A673 (cell line): ENCODE results near the gene C19orf67. TPM values are rescaled to one million over a fixed set of nuclear protein-coding genes. Genes with fewer than 3 reads are reported as not detected.
A peak's percentile ranks its signal among the peaks of the same experiment; 100 is the strongest.

Experiments used
- BruUV-seq: library from RNA; stranded (reverse); fragments of 400-500 nt; replicated peaks from 2 replicates; lab custom pipeline; 2021; lab: Mats Ljungman, UMichigan
- CTCF ChIA-PET: fragments of 300-600 bp; sonication (Branson Sonifier 250); formaldehyde crosslinking; loops from one replicate; lab custom pipeline; 2022; ENCODE audit warnings: antibody characterized with exemption; lab: Charles Lee
- POLR2A ChIA-PET: fragments of 300-600 bp; sonication (Branson Sonifier 250); formaldehyde crosslinking; loops from one replicate; lab custom pipeline; 2022; ENCODE audit warnings: antibody characterized with exemption; ENCODE audit not compliant: low non-redundant PET; lab: Charles Lee
- DNase-seq: peaks from one replicate; pipeline ENCODE4 v3.0.0-alpha.2; 2015; ENCODE audit warnings: low spot score
- H3K27ac ChIP-seq: fragments of 200-600 bp; sonication (generic); 2 replicates; pipeline ENCODE4 v1.5.1; 2016; ENCODE audit warnings: mixed run types, low read depth, mild to moderate bottlenecking, mixed read lengths, antibody characterized with exemption, low read length; ENCODE audit not compliant: poor library complexity, severe bottlenecking
- H3K27me3 ChIP-seq: fragments of 200-600 bp; sonication (generic); replicated peaks from 2 replicates; pipeline ENCODE4 v1.6.1; 2017; ENCODE audit warnings: mixed run types, low read depth, mild to moderate bottlenecking, mixed read lengths, antibody characterized with exemption, low read length; ENCODE audit not compliant: insufficient read depth, poor library complexity
- H3K36me3 ChIP-seq: fragments of 200-600 bp; sonication (generic); 2 replicates; pipeline ENCODE4 v1.6.1; 2016; ENCODE audit warnings: mixed run types, mild to moderate bottlenecking, mixed read lengths, antibody characterized with exemption, low read length; ENCODE audit not compliant: insufficient read depth, poor library complexity, severe bottlenecking
- H3K4me1 ChIP-seq: fragments of 200-600 bp; sonication (generic); 2 replicates; pipeline ENCODE4 v1.6.1; 2017; ENCODE audit warnings: mixed run types, mild to moderate bottlenecking, mixed read lengths, antibody characterized with exemption, low read length; ENCODE audit not compliant: insufficient read depth, poor library complexity, severe bottlenecking
- H3K4me3 ChIP-seq: fragments of 200-600 bp; sonication (generic); 2 replicates; pipeline ENCODE4 v1.5.1; 2016; ENCODE audit warnings: low read depth, mixed run types, mild to moderate bottlenecking, mixed read lengths, low read length; ENCODE audit not compliant: poor library complexity, severe bottlenecking
- H3K9me3 ChIP-seq: fragments of 200-600 bp; sonication (generic); 2 replicates; pipeline ENCODE4 v1.6.1; 2016; ENCODE audit warnings: mixed run types, low read depth, mild to moderate bottlenecking, mixed read lengths, antibody characterized with exemption, low read length; ENCODE audit not compliant: poor library complexity, severe bottlenecking
- EZH2 ChIP-seq: fragments of 200-600 bp; sonication (generic); IDR thresholded peaks from 2 replicates; pipeline ENCODE4 v1.6.1; 2017; ENCODE audit warnings: borderline replicate concordance, low read depth, mild to moderate bottlenecking, mixed read lengths, antibody characterized with exemption, low read length; ENCODE audit not compliant: poor library complexity, severe bottlenecking
- intact Hi-C: fragments of 100-400 bp; cut with micrococcal nuclease; formaldehyde crosslinking; loops from one replicate; pipeline ENCODE4 v1.10.0; 2022; ENCODE audit not compliant: unreplicated experiment
- total RNA-seq: library from RNA; stranded (reverse); gene quantifications from 2 replicates; pipeline ENCODE4 v1.2.3, GENCODE V29; 2021
- TF ChIP-seq, protein P1 (sequence below): fragments of 300-800, 200-600 bp; sonication (generic); conservative IDR thresholded peaks from 2 replicates; pipeline ENCODE4 v1.5.1; 2017; ENCODE audit warnings: low read depth, mild to moderate bottlenecking, antibody characterized with exemption, low read length, moderate library complexity, mixed read lengths

Gene C19orf67
- total RNA-seq, 1 experiment from 2014 or later = not detected

DNA sequence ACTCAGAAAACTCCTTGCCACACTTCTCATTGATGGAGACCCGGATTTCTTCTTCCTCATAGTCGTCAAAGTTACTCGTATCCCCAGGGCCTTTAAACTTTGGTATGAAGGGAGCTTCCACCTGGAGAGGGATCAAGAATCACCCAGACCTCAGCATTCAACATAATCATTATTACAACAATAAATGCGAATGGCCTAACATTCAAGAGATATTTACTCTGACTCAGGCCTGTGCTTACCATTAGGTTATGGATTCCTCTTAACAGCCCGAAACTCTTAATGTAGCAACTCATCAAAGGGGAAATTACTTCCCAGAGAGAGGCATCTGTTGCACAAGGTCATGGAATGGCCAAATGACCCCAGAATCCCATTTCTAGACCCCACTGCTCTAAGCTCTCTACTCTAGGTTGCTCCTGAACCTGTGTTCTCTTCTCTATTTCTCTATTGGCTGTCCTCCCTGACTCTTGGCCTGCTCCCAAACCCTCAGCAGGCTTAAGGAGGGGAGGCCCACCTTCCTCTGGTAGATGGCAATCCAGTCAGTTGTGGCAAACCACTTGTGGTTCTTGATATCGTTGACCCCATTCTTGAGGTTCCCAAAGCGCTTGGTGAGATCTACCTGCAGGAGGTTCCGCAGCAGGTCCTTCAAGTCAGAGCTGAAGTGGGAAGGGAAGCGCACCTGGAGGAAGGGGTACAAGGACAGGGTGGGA lies 7.7 kb upstream of the C19orf67 start:
- DNase-seq = no peak
- ChIA-PET POLR2A (no interaction called here), CTCF (no interaction called here)
- Histone ChIP-seq H3K27ac (no peak overlapping the region), H3K9me3 (peaks cover 8% of the 10 kb centered on the region), H3K4me1 (no peaks in the 10 kb centered on the region), H3K36me3 (peaks cover 13% of the 10 kb centered on the region), H3K4me3 (no peak overlapping the region), H3K27me3 (no peaks in the 10 kb centered on the region)
- intact Hi-C loops = no loop called here
- no TSS peak for BruUV-seq
- TF ChIP-seq, protein P1, sequence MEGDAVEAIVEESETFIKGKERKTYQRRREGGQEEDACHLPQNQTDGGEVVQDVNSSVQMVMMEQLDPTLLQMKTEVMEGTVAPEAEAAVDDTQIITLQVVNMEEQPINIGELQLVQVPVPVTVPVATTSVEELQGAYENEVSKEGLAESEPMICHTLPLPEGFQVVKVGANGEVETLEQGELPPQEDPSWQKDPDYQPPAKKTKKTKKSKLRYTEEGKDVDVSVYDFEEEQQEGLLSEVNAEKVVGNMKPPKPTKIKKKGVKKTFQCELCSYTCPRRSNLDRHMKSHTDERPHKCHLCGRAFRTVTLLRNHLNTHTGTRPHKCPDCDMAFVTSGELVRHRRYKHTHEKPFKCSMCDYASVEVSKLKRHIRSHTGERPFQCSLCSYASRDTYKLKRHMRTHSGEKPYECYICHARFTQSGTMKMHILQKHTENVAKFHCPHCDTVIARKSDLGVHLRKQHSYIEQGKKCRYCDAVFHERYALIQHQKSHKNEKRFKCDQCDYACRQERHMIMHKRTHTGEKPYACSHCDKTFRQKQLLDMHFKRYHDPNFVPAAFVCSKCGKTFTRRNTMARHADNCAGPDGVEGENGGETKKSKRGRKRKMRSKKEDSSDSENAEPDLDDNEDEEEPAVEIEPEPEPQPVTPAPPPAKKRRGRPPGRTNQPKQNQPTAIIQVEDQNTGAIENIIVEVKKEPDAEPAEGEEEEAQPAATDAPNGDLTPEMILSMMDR = no peak
- TF ChIP-seq EZH2 = no peak

DNA sequence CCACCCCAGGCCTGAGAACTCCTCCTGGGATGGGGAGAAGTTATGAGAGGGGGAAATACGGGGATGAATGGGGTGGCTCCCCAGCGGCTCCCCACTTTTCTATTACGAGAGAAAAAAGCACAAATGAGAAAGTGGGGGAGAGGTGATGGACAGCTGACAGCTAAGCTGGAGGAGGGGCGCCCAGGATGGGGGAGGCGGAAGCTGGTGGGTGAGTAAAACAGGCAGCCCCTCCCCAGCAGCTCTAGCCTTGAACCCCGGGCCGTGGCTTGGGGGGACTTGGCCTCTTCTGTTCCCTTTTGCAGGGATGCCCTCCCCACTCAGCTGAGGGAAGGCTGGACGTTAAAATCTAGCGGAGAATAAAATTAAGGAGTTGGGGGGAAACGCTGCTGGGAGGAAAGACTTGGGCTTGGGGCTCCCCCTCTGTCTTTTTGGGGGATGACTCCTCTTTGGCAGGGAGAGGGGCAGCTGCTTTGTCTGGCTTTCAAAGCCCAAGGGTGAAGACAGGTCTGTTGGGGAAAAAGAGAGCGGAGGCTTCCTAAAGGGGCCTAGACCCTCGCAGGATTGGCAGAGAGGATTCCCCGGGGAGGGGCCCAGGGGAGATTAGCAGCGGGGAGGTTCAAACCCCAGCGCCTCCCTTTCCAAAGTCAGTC lies 6.4 kb upstream of the C19orf67 start:
- POLR2A ChIA-PET = no interaction called here
- H3K27ac ChIP-seq = peak overlapping the region; percentile 90
- intact Hi-C loops = no loop called here
- BruUV-seq = TSS peak; percentile 66
- peaks cover 12% of the 10 kb centered on the region for H3K36me3 ChIP-seq
- peaks cover 8% of the 10 kb centered on the region for H3K9me3 ChIP-seq
- H3K4me3 ChIP-seq = peak overlapping the region; percentile 84
- no peaks in the 10 kb centered on the region for H3K27me3 ChIP-seq
- H3K4me1 ChIP-seq = no peaks in the 10 kb centered on the region
- peak; percentile 50 for DNase-seq
- CTCF ChIA-PET = interaction anchor here (0.7 kb wide), 1 partner anchor 1339 kb away, joined by 3 read pairs; no protein-coding TSS in a partner anchor
- TF ChIP-seq, protein P1 = no peak
- TF ChIP-seq EZH2 = no peak

- no peaks in the 10 kb centered on the region for H3K4me1 ChIP-seq
- ChIA-PET CTCF (no interaction called here), POLR2A (no interaction called here)
- H3K36me3 ChIP-seq = peaks cover 12% of the 10 kb centered on the region
- H3K27me3 ChIP-seq = no peaks in the 10 kb centered on the region
- TF ChIP-seq, protein P1 = peak; percentile 44; the same call in 1 of the 2 replicates
- no peak for TF ChIP-seq EZH2
- intact Hi-C loops = no loop called here
- peak; percentile 80 for DNase-seq
- BruUV-seq = no TSS peak
- H3K27ac ChIP-seq = peak overlapping the region; percentile 90
- H3K9me3 ChIP-seq = peaks cover 8% of the 10 kb centered on the region
- H3K4me3 ChIP-seq = peak overlapping the region; percentile 84
These were observed 5.7 kb upstream of the C19orf67 start for GRCh38 chr19:14091081-14091812.
